PFSK-1 (cell line): ENCODE data around the gene DISP3.

ENCODE experiments used
- FOXP2 ChIP-seq: optimal IDR thresholded peaks from 2 replicates; pipeline ENCODE3; 2011; ENCODE audit warnings: borderline replicate concordance, control low read depth, inconsistent platforms; ENCODE audit not compliant: insufficient read depth; ENCODE audit errors: extremely low read length, extremely low read depth
- POLR2AphosphoS5 ChIP-seq: IDR thresholded peaks from 2 replicates; pipeline ENCODE4 v1.6.1; 2012; ENCODE audit warnings: low read depth, mild to moderate bottlenecking, control low read depth, low read length, moderate library complexity
- REST ChIP-seq, 2 experiments: IDR thresholded peaks; 2 replicates each; pipeline versions ENCODE4 v1.6.1 to v1.8.0; 2011 to 2012; ENCODE audit warnings: low read depth in 2 of 2, low read length in 2 of 2, control low read depth in 1 of 2, inconsistent platforms in 1 of 2, mild to moderate bottlenecking in 1 of 2, moderate library complexity in 1 of 2; ENCODE audit not compliant: insufficient read depth in 1 of 2
- SIN3A ChIP-seq: IDR thresholded peaks from 2 replicates; pipeline ENCODE4 v1.6.1; 2012; ENCODE audit warnings: mild to moderate bottlenecking, low read length, moderate library complexity, borderline replicate concordance; ENCODE audit not compliant: insufficient read depth
- TAF1 ChIP-seq: IDR thresholded peaks from 2 replicates; pipeline ENCODE4 v1.6.1; 2012; ENCODE audit warnings: low read length, control low read depth, borderline replicate concordance; ENCODE audit not compliant: insufficient read depth

DISP3 gene

GRCh38 chr1:11493972-11494655 lies 15.2 kb downstream of the DISP3 start:
- TF ChIP-seq REST (IDR thresholded peaks at IDR 0.05; ENCODE audit: insufficient read depth in 1 of 2, low read depth in 2 of 2, low read length in 2 of 2) = peak in 1 of 2 experiments; percentile 27; a peak in 1 of 4 replicates
- no peak for TF ChIP-seq SIN3A

- TF ChIP-seq REST (IDR thresholded peaks at IDR 0.05; ENCODE audit: insufficient read depth in 1 of 2, low read depth in 2 of 2, low read length in 2 of 2) (no peak), FOXP2 (no peak), SIN3A (no peak), POLR2AphosphoS5 (no peak), TAF1 (no peak)
Observed at GRCh38 chr1:11494771-11495170, 15.8 kb downstream of the DISP3 start.

GRCh38 chr1:11495579-11495978 lies 16.6 kb downstream of the DISP3 start:
- 0 out of 4 replicates have a peak, but pooled peaks of 1 of the 2 experiments have one; percentile 23 for TF ChIP-seq REST (IDR thresholded peaks at IDR 0.05; ENCODE audit: insufficient read depth in 1 of 2, low read depth in 2 of 2, low read length in 2 of 2)
- TF ChIP-seq SIN3A = no peak

- TF ChIP-seq REST (IDR thresholded peaks at IDR 0.05; ENCODE audit: insufficient read depth in 1 of 2, low read depth in 2 of 2, low read length in 2 of 2) (no peak), POLR2AphosphoS5 (no peak), TAF1 (no peak), FOXP2 (no peak)
Observed at GRCh38 chr1:11496551-11497080, 17.7 kb downstream of the DISP3 start.

GRCh38 chr1:11498956-11499594 lies 20.1 kb downstream of the DISP3 start:
- TF ChIP-seq POLR2AphosphoS5 (no peak), REST (IDR thresholded peaks at IDR 0.05; ENCODE audit: insufficient read depth in 1 of 2, low read depth in 2 of 2, low read length in 2 of 2) (no peak), TAF1 (no peak), FOXP2 (no peak), SIN3A (no peak)
